RWPE2 (cell line): ENCODE data around the gene PLAC1.

Experiments
- ATAC-seq: fragments of 200-7000 bp; cut with Tn5 transposase; 3 replicates; pipeline ENCODE4 v1.9.1; 2021; ENCODE audit warnings: low read depth
- DNase-seq: peaks from one replicate; pipeline ENCODE4 v3.0.0-alpha.2; 2020; ENCODE audit warnings: low spot score
- H3K27ac ChIP-seq: fragments of 450-650 bp; 2 replicates; pipeline ENCODE4 v1.5.1; 2017; ENCODE audit warnings: mild to moderate bottlenecking; ENCODE audit not compliant: poor library complexity, severe bottlenecking
- H3K27me3 ChIP-seq: fragments of 250-450 bp; sonication (Bioruptor Pico); 2 replicates; pipeline ENCODE4 v1.5.1; 2021; ENCODE audit warnings: mild to moderate bottlenecking, moderate library complexity; ENCODE audit not compliant: insufficient read depth, poor library complexity, severe bottlenecking
- H3K36me3 ChIP-seq: fragments of 250-450 bp; sonication (Bioruptor Pico); 2 replicates; pipeline ENCODE4 v1.5.1; 2020; ENCODE audit warnings: low read depth, mild to moderate bottlenecking, moderate library complexity
- H3K4me1 ChIP-seq: fragments of 250-450 bp; sonication (Bioruptor Pico); 2 replicates; pipeline ENCODE4 v1.5.1; 2021; ENCODE audit warnings: mild to moderate bottlenecking, moderate library complexity; ENCODE audit not compliant: insufficient read depth, poor library complexity, severe bottlenecking
- H3K4me3 ChIP-seq: fragments of 250-450 bp; sonication (Bioruptor Pico); 2 replicates; pipeline ENCODE4 v1.5.1; 2021; ENCODE audit warnings: mild to moderate bottlenecking, moderate library complexity; ENCODE audit not compliant: severe bottlenecking
- H3K9me3 ChIP-seq: fragments of 250-450 bp; sonication (Bioruptor Pico); 2 replicates; pipeline ENCODE4 v1.5.1; 2021; ENCODE audit warnings: mild to moderate bottlenecking, moderate library complexity; ENCODE audit not compliant: severe bottlenecking
- TF ChIP-seq, protein P1 (sequence below): fragments of 450-650 bp; IDR thresholded peaks from one replicate; pipeline ENCODE4 v1.5.1; 2017; ENCODE audit warnings: mild to moderate bottlenecking, moderate library complexity; ENCODE audit not compliant: poor library complexity, severe bottlenecking

Gene PLAC1

DNA sequence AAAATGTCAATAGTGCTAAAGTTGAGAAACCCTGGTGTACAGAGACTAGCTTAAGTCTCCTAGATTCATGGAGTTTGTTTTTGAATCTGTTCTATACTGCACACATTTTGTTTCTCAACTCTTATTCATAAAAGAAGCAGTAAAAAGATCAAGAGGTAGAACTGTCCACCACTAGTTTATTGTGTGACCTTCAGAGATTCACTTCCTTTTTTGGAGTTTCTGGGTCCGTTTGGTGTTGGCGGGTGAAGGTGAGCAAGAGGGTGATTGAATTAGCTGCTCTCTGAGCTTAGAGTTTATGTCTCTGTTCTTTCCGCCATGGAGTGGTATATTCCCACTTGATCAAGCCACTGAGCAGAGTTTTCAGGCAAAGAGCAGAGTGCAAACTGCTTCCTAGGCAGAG lies 21.4 kb upstream of the PLAC1 start:
- Histone ChIP-seq H3K27ac (no peak overlapping the region), H3K36me3 (no peaks in the 10 kb centered on the region), H3K27me3 (no peaks in the 10 kb centered on the region), H3K4me1 (peaks cover 17% of the 10 kb centered on the region), H3K9me3 (no peaks in the 10 kb centered on the region), H3K4me3 (no peak overlapping the region)
- ATAC-seq (no peak), DNase-seq (no peak)
- TF ChIP-seq, protein P1, sequence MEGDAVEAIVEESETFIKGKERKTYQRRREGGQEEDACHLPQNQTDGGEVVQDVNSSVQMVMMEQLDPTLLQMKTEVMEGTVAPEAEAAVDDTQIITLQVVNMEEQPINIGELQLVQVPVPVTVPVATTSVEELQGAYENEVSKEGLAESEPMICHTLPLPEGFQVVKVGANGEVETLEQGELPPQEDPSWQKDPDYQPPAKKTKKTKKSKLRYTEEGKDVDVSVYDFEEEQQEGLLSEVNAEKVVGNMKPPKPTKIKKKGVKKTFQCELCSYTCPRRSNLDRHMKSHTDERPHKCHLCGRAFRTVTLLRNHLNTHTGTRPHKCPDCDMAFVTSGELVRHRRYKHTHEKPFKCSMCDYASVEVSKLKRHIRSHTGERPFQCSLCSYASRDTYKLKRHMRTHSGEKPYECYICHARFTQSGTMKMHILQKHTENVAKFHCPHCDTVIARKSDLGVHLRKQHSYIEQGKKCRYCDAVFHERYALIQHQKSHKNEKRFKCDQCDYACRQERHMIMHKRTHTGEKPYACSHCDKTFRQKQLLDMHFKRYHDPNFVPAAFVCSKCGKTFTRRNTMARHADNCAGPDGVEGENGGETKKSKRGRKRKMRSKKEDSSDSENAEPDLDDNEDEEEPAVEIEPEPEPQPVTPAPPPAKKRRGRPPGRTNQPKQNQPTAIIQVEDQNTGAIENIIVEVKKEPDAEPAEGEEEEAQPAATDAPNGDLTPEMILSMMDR, result no peak

- ATAC-seq (no peak), DNase-seq (no peak)
- Histone ChIP-seq H3K36me3 (no peaks in the 10 kb centered on the region), H3K27ac (no peak overlapping the region), H3K9me3 (no peaks in the 10 kb centered on the region), H3K27me3 (no peaks in the 10 kb centered on the region), H3K4me3 (no peak overlapping the region), H3K4me1 (peaks cover 15% of the 10 kb centered on the region)
- TF ChIP-seq, protein P1, result no peak
These were observed 20.9 kb upstream of the PLAC1 start for GRCh38 chrX:134679221-134679620.

- TF ChIP-seq, protein P1, result no peak
- ATAC-seq (no peak), DNase-seq (no peak)
- H3K27me3 ChIP-seq, result no peaks in the 10 kb centered on the region
- H3K9me3 ChIP-seq, result no peaks in the 10 kb centered on the region
- peak overlapping the region; percentile 76 for H3K27ac ChIP-seq
- peaks cover 12% of the 10 kb centered on the region for H3K4me1 ChIP-seq
- H3K36me3 ChIP-seq, result no peaks in the 10 kb centered on the region
- H3K4me3 ChIP-seq, result no peak overlapping the region
These were observed 19.1 kb upstream of the PLAC1 start for GRCh38 chrX:134677332-134677731.

GRCh38 chrX:134676436-134676835 lies 18.2 kb upstream of the PLAC1 start:
- no peak overlapping the region for H3K4me3 ChIP-seq
- TF ChIP-seq, protein P1, result no peak
- H3K4me1 ChIP-seq, result peaks cover 13% of the 10 kb centered on the region
- H3K9me3 ChIP-seq, result no peaks in the 10 kb centered on the region
- ATAC-seq, result peak; percentile 87
- no peaks in the 10 kb centered on the region for H3K36me3 ChIP-seq
- DNase-seq, result no peak
- H3K27ac ChIP-seq, result peak overlapping the region; percentile 76
- H3K27me3 ChIP-seq, result no peaks in the 10 kb centered on the region

- TF ChIP-seq, protein P1, result no peak
- no peak overlapping the region for H3K4me3 ChIP-seq
- peaks cover 38% of the 10 kb centered on the region for H3K4me1 ChIP-seq
- H3K36me3 ChIP-seq, result no peaks in the 10 kb centered on the region
- no peak for ATAC-seq
- no peaks in the 10 kb centered on the region for H3K9me3 ChIP-seq
- no peaks in the 10 kb centered on the region for H3K27me3 ChIP-seq
- no peak for DNase-seq
- H3K27ac ChIP-seq, result no peak overlapping the region
These were observed 14.9 kb upstream of the PLAC1 start for GRCh38 chrX:134673123-134673522.
